ENCODE results near the gene SINHCAF.

The SINHCAF gene

GRCh38 chr12:31323391-31324115, 2.4 kb downstream of the SINHCAF start:
- peak overlapping the region; percentile 99 for H3K4me3 Mint-ChIP-seq
- DNase-seq, result peak; percentile 73
- H3K36me3 Mint-ChIP-seq, result peaks cover 17% of the 10 kb centered on the region
- peaks cover 20% of the 10 kb centered on the region for H3K27me3 Mint-ChIP-seq
- H3K27ac Mint-ChIP-seq, result peak overlapping the region; percentile 99
- H3K9me3 Mint-ChIP-seq, result no peaks in the 10 kb centered on the region
- CTCF ChIA-PET, result interaction anchor here (0.9 to 1.5 kb wide), 2 partner anchors 12 to 51 kb away, joined by 3 to 8 read pairs; no protein-coding TSS in a partner anchor
- H3K4me1 Mint-ChIP-seq, result peaks cover 53% of the 10 kb centered on the region

GRCh38 chr12:31322801-31323207, 3.1 kb downstream of the SINHCAF start:
- peak overlapping the region; percentile 99 for H3K27ac Mint-ChIP-seq
- H3K27me3 Mint-ChIP-seq, result peaks cover 13% of the 10 kb centered on the region
- H3K36me3 Mint-ChIP-seq, result peaks cover 20% of the 10 kb centered on the region
- CTCF ChIA-PET, result interaction anchor here (0.9 to 1.5 kb wide), 3 partner anchors 11 to 50 kb away, joined by 3 to 8 read pairs (median 5); no protein-coding TSS in a partner anchor
- H3K4me1 Mint-ChIP-seq, result peaks cover 60% of the 10 kb centered on the region
- H3K9me3 Mint-ChIP-seq, result no peaks in the 10 kb centered on the region
- H3K4me3 Mint-ChIP-seq, result peak overlapping the region; percentile 99
- DNase-seq, result no peak

- Mint-ChIP-seq H3K4me1 (peaks cover 66% of the 10 kb centered on the region), H3K36me3 (peaks cover 20% of the 10 kb centered on the region), H3K27ac (peak overlapping the region; percentile 68), H3K9me3 (no peaks in the 10 kb centered on the region), H3K4me3 (peak overlapping the region; percentile 43), H3K27me3 (peaks cover 10% of the 10 kb centered on the region)
- no peak for DNase-seq
- CTCF ChIA-PET, result interaction anchor here (1.3 to 1.5 kb wide), 2 partner anchors 41 to 49 kb away, joined by 5 to 8 read pairs; no protein-coding TSS in a partner anchor
Observed at GRCh38 chr12:31321897-31322228, 4.1 kb downstream of the SINHCAF start.

- peaks cover 20% of the 10 kb centered on the region for H3K36me3 Mint-ChIP-seq
- peaks cover 67% of the 10 kb centered on the region for H3K4me1 Mint-ChIP-seq
- no peak for DNase-seq
Observed at GRCh38 chr12:31321186-31321896, 4.6 kb downstream of the SINHCAF start.

GRCh38 chr12:31318657-31319269, 7.2 kb downstream of the SINHCAF start:
- no peak overlapping the region for H3K4me3 Mint-ChIP-seq
- CTCF ChIA-PET, result interaction anchor here (1.2 kb wide), 1 partner anchor 46 kb away, joined by 3 read pairs; no protein-coding TSS in a partner anchor
- no peak for DNase-seq
- H3K27ac Mint-ChIP-seq, result no peak overlapping the region
- H3K36me3 Mint-ChIP-seq, result peaks cover 24% of the 10 kb centered on the region
- peaks cover 81% of the 10 kb centered on the region for H3K4me1 Mint-ChIP-seq
- H3K9me3 Mint-ChIP-seq, result no peaks in the 10 kb centered on the region
- H3K27me3 Mint-ChIP-seq, result no peaks in the 10 kb centered on the region

More at GRCh38 chr12:31321186-31321896, 4.6 kb downstream of the SINHCAF start:
- H3K9me3 Mint-ChIP-seq, result no peaks in the 10 kb centered on the region
- H3K27me3 Mint-ChIP-seq, result peaks cover 8% of the 10 kb centered on the region
- H3K27ac Mint-ChIP-seq, result peak overlapping the region; percentile 68
- CTCF ChIA-PET, result interaction anchor here (1.3 kb wide), 1 partner anchor 41 kb away, joined by 5 read pairs; no protein-coding TSS in a partner anchor
- H3K4me3 Mint-ChIP-seq, result peak overlapping the region; percentile 43

- Mint-ChIP-seq H3K4me1 (peaks cover 77% of the 10 kb centered on the region), H3K36me3 (peaks cover 26% of the 10 kb centered on the region), H3K27ac (peak overlapping the region; percentile 92), H3K9me3 (no peaks in the 10 kb centered on the region), H3K4me3 (peak overlapping the region; percentile 79), H3K27me3 (no peaks in the 10 kb centered on the region)
- CTCF ChIA-PET, result interaction anchor here (1.5 kb wide), 1 partner anchor 45 kb away, joined by 11 read pairs; no protein-coding TSS in a partner anchor
- DNase-seq, result no peak
Observed at GRCh38 chr12:31317471-31318395, 8.2 kb downstream of the SINHCAF start.

GRCh38 chr12:31316891-31317290, 9.1 kb downstream of the SINHCAF start:
- DNase-seq, result no peak
- Mint-ChIP-seq H3K36me3 (peaks cover 30% of the 10 kb centered on the region), H3K27ac (peak overlapping the region; percentile 92), H3K4me1 (peaks cover 74% of the 10 kb centered on the region), H3K27me3 (no peaks in the 10 kb centered on the region), H3K4me3 (peak overlapping the region; percentile 79), H3K9me3 (peaks cover 6% of the 10 kb centered on the region)
- CTCF ChIA-PET, result interaction anchor here (1.5 kb wide), 1 partner anchor 44 kb away, joined by 11 read pairs; no protein-coding TSS in a partner anchor

- Mint-ChIP-seq H3K27ac (no peak overlapping the region), H3K36me3 (peaks cover 39% of the 10 kb centered on the region), H3K27me3 (no peaks in the 10 kb centered on the region), H3K4me3 (no peak overlapping the region), H3K4me1 (peaks cover 66% of the 10 kb centered on the region), H3K9me3 (peaks cover 11% of the 10 kb centered on the region)
- DNase-seq, result no peak
- CTCF ChIA-PET, result interaction anchor here (1.0 to 1.5 kb wide), 2 partner anchors 43 to 44 kb away, joined by 3 to 11 read pairs; no protein-coding TSS in a partner anchor
Observed at GRCh38 chr12:31315784-31316465, 10.0 kb downstream of the SINHCAF start.

GRCh38 chr12:31315044-31315715, 10.8 kb downstream of the SINHCAF start:
- Mint-ChIP-seq H3K27ac (no peak overlapping the region), H3K36me3 (peaks cover 46% of the 10 kb centered on the region), H3K9me3 (peaks cover 17% of the 10 kb centered on the region), H3K4me1 (peaks cover 61% of the 10 kb centered on the region), H3K4me3 (no peak overlapping the region), H3K27me3 (no peaks in the 10 kb centered on the region)
- no peak for DNase-seq
- CTCF ChIA-PET, result interaction anchor here (1.0 kb wide), 1 partner anchor 43 kb away, joined by 3 read pairs; no protein-coding TSS in a partner anchor

GRCh38 chr12:31312431-31312830, 13.5 kb downstream of the SINHCAF start:
- CTCF ChIA-PET, result no interaction called here
- Mint-ChIP-seq H3K4me3 (no peak overlapping the region), H3K27ac (no peak overlapping the region), H3K36me3 (peaks cover 57% of the 10 kb centered on the region), H3K27me3 (no peaks in the 10 kb centered on the region), H3K9me3 (peaks cover 23% of the 10 kb centered on the region), H3K4me1 (peaks cover 35% of the 10 kb centered on the region)
- DNase-seq, result no peak

- no peak overlapping the region for H3K27ac Mint-ChIP-seq
- DNase-seq, result no peak
- H3K4me3 Mint-ChIP-seq, result no peak overlapping the region
- CTCF ChIA-PET, result interaction anchor here (0.8 kb wide), 1 partner anchor 11 kb away, joined by 3 read pairs; no protein-coding TSS in a partner anchor
- H3K27me3 Mint-ChIP-seq, result no peaks in the 10 kb centered on the region
- peaks cover 59% of the 10 kb centered on the region for H3K36me3 Mint-ChIP-seq
- peaks cover 23% of the 10 kb centered on the region for H3K9me3 Mint-ChIP-seq
- peaks cover 30% of the 10 kb centered on the region for H3K4me1 Mint-ChIP-seq
Observed at GRCh38 chr12:31311634-31312258, 14.2 kb downstream of the SINHCAF start.

- CTCF ChIA-PET, result no interaction called here
Observed at GRCh38 chr12:31310488-31310887, 15.5 kb downstream of the SINHCAF start.

More at GRCh38 chr12:31310488-31310887, 15.5 kb downstream of the SINHCAF start:
- Mint-ChIP-seq H3K36me3 (peaks cover 67% of the 10 kb centered on the region), H3K4me1 (peaks cover 27% of the 10 kb centered on the region), H3K4me3 (no peak overlapping the region), H3K27me3 (no peaks in the 10 kb centered on the region), H3K27ac (no peak overlapping the region), H3K9me3 (peaks cover 23% of the 10 kb centered on the region)
- no peak for DNase-seq

Data from activated naive CD4-positive, alpha-beta T cell treated with anti-CD3 and anti-CD28 coated beads, Interleukin-2, amount 10 ng/mL, durations not matched to agents 7 days and 5 days (primary cell).